H1 (cell line): Measurements from ENCODE around the gene FASTK. TPM values are rescaled to one million over a fixed set of nuclear protein-coding genes. Genes with fewer than 3 reads are reported as not detected.

Source experiments
- CTCF ChIA-PET: fragments of 300-600 bp; sonication (Branson Sonifier 250); formaldehyde crosslinking; loops from one replicate; lab custom pipeline; 2021; ENCODE audit not compliant: partially characterized antibody; lab: Charles Lee
- POLR2A ChIA-PET: fragments of 300-600 bp; sonication (Branson Sonifier 250); formaldehyde crosslinking; loops from one replicate; lab custom pipeline; 2021; ENCODE audit warnings: inconsistent platforms; ENCODE audit not compliant: partially characterized antibody; lab: Charles Lee
- DNase-seq, 2 experiments: peaks; one replicate each; pipeline versions ENCODE4 v3.0.0 to v3.0.0-alpha.2; 2010 to 2022; ENCODE audit warnings: low spot score in 2 of 2, low read depth in 1 of 2, mixed read lengths in 1 of 2
- FAIRE-seq: peaks from 2 replicates; lab custom pipeline; 2011; peaks lifted over from hg19 to GRCh38; lab: Jason Lieb, UNC
- H2AFZ ChIP-seq: 2 replicates; pipeline ENCODE4 v1.8.1; 2012; ENCODE audit warnings: low read length, inconsistent platforms
- H2AK5ac ChIP-seq: 2 replicates; pipeline ENCODE4 v1.6.1; 2013; ENCODE audit warnings: low read depth, low read length
- H2BK120ac ChIP-seq: replicated peaks from 2 replicates; pipeline ENCODE3; 2013; ENCODE audit warnings: low read depth, low read length, inconsistent platforms
- H2BK12ac ChIP-seq: 2 replicates; pipeline ENCODE4 v1.6.1; 2013; ENCODE audit warnings: low read depth, low read length
- H2BK15ac ChIP-seq: 2 replicates; pipeline ENCODE4 v1.6.1; 2013; ENCODE audit warnings: low read length
- H2BK20ac ChIP-seq: 2 replicates; pipeline ENCODE4 v1.6.1; 2013; ENCODE audit warnings: low read length
- H2BK5ac ChIP-seq: 2 replicates; pipeline ENCODE4 v1.6.1; 2013; ENCODE audit warnings: low read depth, low read length
- H3K14ac ChIP-seq: 2 replicates; pipeline ENCODE4 v1.6.1; 2013; ENCODE audit warnings: inconsistent platforms; ENCODE audit not compliant: insufficient read length
- H3K18ac ChIP-seq: 2 replicates; pipeline ENCODE4 v1.6.1; 2013; ENCODE audit warnings: low read length; ENCODE audit errors: extremely low read depth
- H3K23ac ChIP-seq: 2 replicates; pipeline ENCODE4 v1.6.1; 2013; ENCODE audit warnings: inconsistent platforms; ENCODE audit not compliant: insufficient read length
- H3K23me2 ChIP-seq: 2 replicates; pipeline ENCODE4 v1.6.1; 2013; ENCODE audit warnings: low read depth, low read length
- H3K27ac ChIP-seq: 2 replicates; pipeline ENCODE4 v1.6.1; 2011; ENCODE audit warnings: low read depth, low read length, inconsistent platforms
- H3K27me3 ChIP-seq, 4 experiments: replicated peaks in 1 of 4; 1 replicate in 1 of 4; 2 replicates in 3 of 4; pipeline versions ENCODE4 v1.6.1 to v1.8.1; 2011 to 2013; ENCODE audit warnings: low read length in 3 of 4, mild to moderate bottlenecking in 3 of 4, inconsistent platforms in 2 of 4, mixed read lengths in 2 of 4, moderate library complexity in 1 of 4; ENCODE audit not compliant: control insufficient read depth in 3 of 4, insufficient read depth in 3 of 4; ENCODE audit errors: extremely low read depth in 1 of 4
- H3K36me3 ChIP-seq, 4 experiments: 2 replicates each; pipeline versions ENCODE4 v1.6.1 to v1.8.1; 2011 to 2013; ENCODE audit warnings: mild to moderate bottlenecking in 4 of 4, low read length in 3 of 4, moderate library complexity in 2 of 4, control low read depth in 1 of 4, inconsistent platforms in 1 of 4; ENCODE audit not compliant: insufficient read depth in 4 of 4, control insufficient read depth in 2 of 4
- H3K4ac ChIP-seq: replicated peaks from 2 replicates; pipeline ENCODE3; 2013; ENCODE audit warnings: low read length, low read depth, mixed read lengths, inconsistent platforms; ENCODE audit not compliant: insufficient read length
- H3K4me1 ChIP-seq, 4 experiments: replicated peaks in 1 of 4; 1 replicate in 1 of 4; 2 replicates in 3 of 4; pipeline versions ENCODE4 v1.6.1 to v1.8.1; 2011 to 2013; ENCODE audit warnings: low read length in 3 of 4, inconsistent platforms in 2 of 4, mixed read lengths in 1 of 4; ENCODE audit not compliant: insufficient read depth in 4 of 4, control insufficient read depth in 3 of 4
- H3K4me2 ChIP-seq, 2 experiments: 2 replicates each; pipeline versions ENCODE4 v1.6.1 to v1.8.1; 2011 to 2013; ENCODE audit warnings: low read depth in 2 of 2, low read length in 2 of 2, control low read depth in 1 of 2, inconsistent platforms in 1 of 2, mild to moderate bottlenecking in 1 of 2; ENCODE audit not compliant: insufficient read depth in 1 of 2
- H3K4me3 ChIP-seq, 4 experiments: fragments of 200-600, 300-600 bp in 1 of 4; sonication (generic), shearing (Covaris generic), sonication (Bioruptor Twin) in 1 of 4; 2 replicates each; pipeline versions ENCODE4 v1.5.1 to v1.8.1; 2011 to 2016; ENCODE audit warnings: low read length in 4 of 4, low read depth in 3 of 4, control low read depth in 2 of 4, inconsistent platforms in 2 of 4, mild to moderate bottlenecking in 2 of 4, mixed read lengths in 1 of 4, moderate library complexity in 1 of 4; ENCODE audit not compliant: insufficient read depth in 2 of 4; ENCODE audit errors: extremely low read depth in 1 of 4
- H3K56ac ChIP-seq: replicated peaks from 2 replicates; pipeline ENCODE3; 2013; ENCODE audit warnings: low read depth, mild to moderate bottlenecking, mixed read lengths, low read length, inconsistent platforms; ENCODE audit not compliant: insufficient read length
- H3K79me1 ChIP-seq: 2 replicates; pipeline ENCODE4 v1.6.1; 2013; ENCODE audit warnings: low read depth, low read length, control low read depth
- H3K79me2 ChIP-seq, 2 experiments: 2 replicates each; pipeline versions ENCODE4 v1.6.1 to v1.8.1; 2012 to 2013; ENCODE audit warnings: low read length in 2 of 2, mild to moderate bottlenecking in 2 of 2, inconsistent platforms in 1 of 2; ENCODE audit not compliant: insufficient read depth in 2 of 2, control insufficient read depth in 1 of 2
- H3K9ac ChIP-seq, 4 experiments: replicated peaks in 1 of 4; 1 replicate in 1 of 4; 2 replicates in 3 of 4; pipeline versions ENCODE4 v1.6.1 to v1.8.1; 2011 to 2013; ENCODE audit warnings: low read depth in 3 of 4, low read length in 3 of 4, control low read depth in 2 of 4, mild to moderate bottlenecking in 2 of 4, moderate library complexity in 2 of 4, inconsistent platforms in 1 of 4; ENCODE audit errors: extremely low read depth in 1 of 4
- H3K9me3 ChIP-seq, 2 experiments: 2 replicates each; pipeline versions ENCODE4 v1.6.1 to v1.8.1; 2012 to 2013; ENCODE audit warnings: mild to moderate bottlenecking in 2 of 2, moderate library complexity in 2 of 2, control low read depth in 1 of 2, inconsistent platforms in 1 of 2, low read depth in 1 of 2, low read length in 1 of 2, mixed read lengths in 1 of 2; ENCODE audit not compliant: insufficient read depth in 2 of 2
- H4K20me1 ChIP-seq, 2 experiments: replicated peaks in 1 of 2; 2 replicates each; pipeline versions ENCODE3 to v1.8.1; 2011 to 2013; ENCODE audit warnings: inconsistent platforms in 2 of 2, low read length in 2 of 2, mild to moderate bottlenecking in 1 of 2; ENCODE audit not compliant: insufficient read depth in 2 of 2, control insufficient read depth in 1 of 2
- H4K5ac ChIP-seq: 2 replicates; pipeline ENCODE4 v1.6.1; 2013; ENCODE audit warnings: low read length, low read depth, mixed read lengths, inconsistent platforms; ENCODE audit not compliant: insufficient read length
- H4K8ac ChIP-seq: 2 replicates; pipeline ENCODE4 v1.8.0; 2013; ENCODE audit warnings: mild to moderate bottlenecking, moderate library complexity, low read length, inconsistent platforms; ENCODE audit not compliant: insufficient read depth; ENCODE audit errors: extremely low read depth
- H4K91ac ChIP-seq: replicated peaks from 2 replicates; pipeline ENCODE3; 2013; ENCODE audit warnings: low read length, mixed read lengths, inconsistent platforms; ENCODE audit not compliant: insufficient read length
- SP4 ChIP-seq: IDR thresholded peaks from 2 replicates; pipeline ENCODE4 v1.6.1; 2012; ENCODE audit warnings: low read length, inconsistent platforms
- WGBS, 2 experiments: shearing (Covaris generic) in 1 of 2; methylation state at CpG; one replicate each; pipeline versions ENCODE4 v1.1.6 to v1.1.7; 2013 to 2015; ENCODE audit warnings: low lambda C conversion rate in 2 of 2, mixed read lengths in 2 of 2, inconsistent platforms in 1 of 2, low coverage in 1 of 2, missing lambda C conversion rate in 1 of 2; ENCODE audit not compliant: insufficient replicate concordance in 2 of 2, insufficient coverage in 1 of 2, insufficient read length in 1 of 2; ENCODE audit errors: extremely low coverage in 1 of 2, missing lambda C conversion rate in 1 of 2; 5-methylcytosine and 5-hydroxymethylcytosine counted together
- polyA plus RNA-seq, 7 experiments: library from polyadenylated mRNA; depleted of rRNA in 3 of 7; stranded (reverse) in 5 of 7; unstranded in 2 of 7; fragments of >200 nt in 5 of 7; fragments of 200-250 nt in 2 of 7; gene quantifications; 1 replicate in 5 of 7; 2 replicates in 1 of 7; 4 replicates in 1 of 7; pipeline versions ENCODE4 v1.2.1 to v1.2.3, GENCODE V29; 2011 to 2013; ENCODE audit warnings: missing spikeins in 2 of 7, mixed read lengths in 2 of 7
- total RNA-seq: library from RNA; stranded (reverse); fragmentation: NEBNext Ultra II Directional; extraction: Animal tissue kit (Norgen Biotek cat#: 25700); gene quantifications from 2 replicates; pipeline ENCODE4 v1.2.1, GENCODE V29; 2021

FASTK gene
- total and polyA plus RNA-seq, 2 of the 8 experiments (the other 6 are each of a cell fraction or from before 2014, with no cell fraction given): 39.4 to 84.0 TPM

DNA sequence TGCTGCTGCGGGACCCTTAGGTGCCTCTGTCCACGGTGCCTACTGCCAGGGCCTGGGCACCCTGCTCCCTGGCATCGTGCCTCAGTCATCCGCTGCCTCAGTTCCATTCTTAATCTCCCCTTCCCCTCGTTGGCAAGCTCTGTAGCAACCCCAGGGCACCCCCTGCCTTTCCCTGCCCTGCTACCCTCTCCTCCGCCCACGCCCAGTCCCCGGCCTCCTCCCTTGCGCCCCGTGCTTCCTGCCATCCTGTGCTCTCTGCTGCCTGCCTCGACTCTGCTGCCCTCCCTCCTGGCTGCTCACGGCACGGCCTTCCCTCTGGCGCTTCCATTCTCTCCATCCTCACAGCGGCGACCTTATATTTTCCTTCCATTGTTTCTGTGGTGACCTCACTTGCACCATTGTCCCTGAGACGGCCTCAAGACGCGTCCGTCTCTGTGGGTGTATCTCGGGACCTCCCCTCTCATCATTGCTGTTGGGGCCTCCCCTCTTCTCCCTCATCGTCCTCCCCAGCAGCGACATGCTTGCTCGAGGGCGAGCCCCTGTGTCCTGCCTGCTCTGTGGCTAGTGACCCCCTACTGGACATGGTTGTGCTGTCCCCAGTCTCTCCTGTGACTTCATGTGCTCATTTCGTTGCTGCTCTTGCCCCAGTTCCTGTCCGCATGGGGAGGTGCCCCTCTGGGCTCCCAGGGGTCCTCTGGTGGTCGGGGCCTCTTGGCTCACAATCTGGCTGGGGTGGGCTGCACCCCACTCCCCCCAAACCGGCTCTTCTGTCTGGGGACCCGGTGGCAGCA lies 41.0 kb upstream of the FASTK start:
- no peak overlapping the region for H2BK12ac ChIP-seq
- no peak overlapping the region for H2AFZ ChIP-seq
- H3K4ac ChIP-seq: no peak overlapping the region
- no peak overlapping the region for H4K8ac ChIP-seq
- no peak overlapping the region for H3K56ac ChIP-seq
- no peaks in the 10 kb centered on the region; the same call in 1 of the 2 replicates for H3K79me1 ChIP-seq
- no peak for FAIRE-seq
- peaks cover 17 to 40% of the 10 kb centered on the region in 2 experiments for H4K20me1 ChIP-seq
- no peak for TF ChIP-seq SP4
- WGBS, 2 experiments: 88% methylated on average over 27 of the region's 30 CpGs; no CpG with 5 or more reads in 1 of the 2 experiments
- H3K27ac ChIP-seq: no peak overlapping the region
- no peak overlapping the region for H3K4me3 ChIP-seq
- H2BK5ac ChIP-seq: no peak overlapping the region
- H4K91ac ChIP-seq: no peak overlapping the region
- no peak overlapping the region for H3K14ac ChIP-seq
- H3K4me2 ChIP-seq: no peak overlapping the region
- no peak overlapping the region for H4K5ac ChIP-seq
- H3K79me2 ChIP-seq: peaks cover 0 to under 1% of the 10 kb centered on the region in 2 experiments; a peak in 1 of 4 replicates
- no peak overlapping the region for H2BK15ac ChIP-seq
- peaks cover 0 to 30% (median 4%) of the 10 kb centered on the region in 4 experiments; a peak in 3 of 8 replicates for H3K36me3 ChIP-seq
- peaks cover 0 to 15% (median 3%) of the 10 kb centered on the region in 4 experiments; a peak in 6 of 7 replicates for H3K4me1 ChIP-seq
- H3K9me3 ChIP-seq: no peaks in the 10 kb centered on the region
- H3K18ac ChIP-seq: no peak overlapping the region
- no peak overlapping the region for H2AK5ac ChIP-seq
- ChIA-PET CTCF (interaction anchor here (0.8 to 22.4 kb wide), 12 partner anchors 10 to 123 kb away, joined by 3 to 448 read pairs (median 7); partner anchors contain the start of genes AGAP3, GBX1 and TMUB1), POLR2A (no interaction called here)
- H2BK120ac ChIP-seq: no peak overlapping the region
- peaks cover 5% of the 10 kb centered on the region; the same call in 1 of the 2 replicates for H3K23me2 ChIP-seq
- H3K23ac ChIP-seq: no peak overlapping the region
- H3K27me3 ChIP-seq: peaks cover 0 to 7% (median 4%) of the 10 kb centered on the region in 4 experiments; a peak in 5 of 7 replicates
- no peak for DNase-seq
- no peak overlapping the region for H3K9ac ChIP-seq
- no peak overlapping the region for H2BK20ac ChIP-seq
